Testis (tissue), 3 donors: ENCODE results near the gene CFAP221. TPM values are rescaled to one million over a fixed set of nuclear protein-coding genes. Genes with fewer than 3 reads are reported as not detected.

ENCODE experiments used
- DNase-seq: peaks from one replicate; pipeline ENCODE4 v3.0.0-alpha.2; 2019
- H3K27ac ChIP-seq, 2 donors: fragments of 200-600 bp; sonication (generic); one replicate each; pipeline ENCODE4 v1.5.1; 2019
- H3K27me3 ChIP-seq: fragments of 200-600 bp; sonication (generic); one replicate; pipeline ENCODE4 v1.5.1; 2019
- H3K36me3 ChIP-seq: fragments of 200-600 bp; sonication (generic); one replicate; pipeline ENCODE4 v1.5.1; 2017; ENCODE audit warnings: low read depth; ENCODE audit errors: missing control alignments
- H3K4me1 ChIP-seq: fragments of 200-600 bp; sonication (generic); one replicate; pipeline ENCODE4 v1.5.1; 2019
- H3K4me3 ChIP-seq, 2 donors: fragments of 200-600 bp; sonication (generic); one replicate each; pipeline ENCODE4 v1.5.1; 2017 to 2019
- H3K9me3 ChIP-seq: fragments of 200-600 bp; sonication (generic); one replicate; pipeline ENCODE4 v1.5.1; 2017
- CTCF ChIP-seq, 3 experiments: fragments of 450-650 bp in 2 of 3; fragments of 200-600 bp in 1 of 3; sonication (generic) in 1 of 3; IDR thresholded peaks; one replicate each; pipeline ENCODE4 v1.5.1; 2016 to 2019; ENCODE audit warnings: antibody characterized with exemption in 3 of 3, mild to moderate bottlenecking in 2 of 3, moderate library complexity in 1 of 3
- POLR2A ChIP-seq: fragments of 450-650 bp; IDR thresholded peaks from one replicate; pipeline ENCODE4 v1.6.1; 2017; ENCODE audit warnings: antibody characterized with exemption, mild to moderate bottlenecking, moderate library complexity
- WGBS, 2 donors: methylation state at CpG; one replicate each; pipeline ENCODE4 v1.1.5; 2018; 5-methylcytosine and 5-hydroxymethylcytosine counted together
- intact Hi-C: fragments of 100-400 bp; cut with DNase I; formaldehyde crosslinking; loops from one replicate; pipeline ENCODE4 v1.15.1; 2023; ENCODE audit warnings: low total_unique reads
- polyA plus RNA-seq: library from polyadenylated mRNA; stranded (reverse); fragments of 350-450 nt; fragmentation: Illumina TruSeq; extraction: RNeasy Lipid Tissue Mini Kit (QIAGEN cat#74804); gene quantifications from one replicate; pipeline ENCODE4 v1.2.3, GENCODE V29; 2014; ENCODE audit warnings: low read depth, low replicate concordance; ENCODE audit not compliant: insufficient read depth
- total RNA-seq, 2 donors: library from RNA; depleted of rRNA; stranded (reverse); fragments of >200 nt; gene quantifications; one replicate each; pipeline ENCODE4 v1.2.3, GENCODE V29; 2016

The CFAP221 gene
- total and polyA plus RNA-seq, 3 donors from 2014 or later, result 28.2 to 91.2 (median 62.4) TPM

DNA sequence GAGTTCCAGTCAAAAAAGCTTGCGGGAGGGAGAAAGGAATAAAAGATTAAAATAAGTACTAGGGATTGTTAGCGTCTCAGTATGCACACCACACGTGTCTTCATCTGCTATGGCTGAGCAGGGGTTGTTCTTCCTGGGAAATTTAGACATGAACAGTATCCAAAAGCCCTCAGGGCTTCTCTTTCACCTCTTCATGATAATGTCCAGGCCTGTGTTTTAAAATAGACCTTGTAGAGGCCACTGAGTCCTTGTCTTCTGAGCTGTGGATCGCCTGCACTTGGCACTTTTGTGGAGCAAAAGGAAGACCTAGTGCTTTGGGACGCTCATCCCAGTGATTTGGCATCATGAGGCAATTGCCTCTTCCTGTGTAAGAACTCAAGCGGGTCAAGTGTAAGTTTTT, 52.4 kb downstream of the CFAP221 start:
- H3K4me3 ChIP-seq, result no peak overlapping the region
- intact Hi-C loops, result no loop called here
- no peaks in the 10 kb centered on the region for H3K27me3 ChIP-seq
- no peak overlapping the region for H3K27ac ChIP-seq
- 63 to 70% methylated on average over 6 of the region's 6 CpGs for whole genome bisulfite sequencing, 2 donors
- no peak for DNase-seq
- TF ChIP-seq CTCF (IDR thresholded peaks at IDR 0.05) (no peak), POLR2A (no peak)
- peaks cover 12% of the 10 kb centered on the region for H3K4me1 ChIP-seq
- no peaks in the 10 kb centered on the region for H3K9me3 ChIP-seq
- H3K36me3 ChIP-seq, result no peaks in the 10 kb centered on the region

DNA sequence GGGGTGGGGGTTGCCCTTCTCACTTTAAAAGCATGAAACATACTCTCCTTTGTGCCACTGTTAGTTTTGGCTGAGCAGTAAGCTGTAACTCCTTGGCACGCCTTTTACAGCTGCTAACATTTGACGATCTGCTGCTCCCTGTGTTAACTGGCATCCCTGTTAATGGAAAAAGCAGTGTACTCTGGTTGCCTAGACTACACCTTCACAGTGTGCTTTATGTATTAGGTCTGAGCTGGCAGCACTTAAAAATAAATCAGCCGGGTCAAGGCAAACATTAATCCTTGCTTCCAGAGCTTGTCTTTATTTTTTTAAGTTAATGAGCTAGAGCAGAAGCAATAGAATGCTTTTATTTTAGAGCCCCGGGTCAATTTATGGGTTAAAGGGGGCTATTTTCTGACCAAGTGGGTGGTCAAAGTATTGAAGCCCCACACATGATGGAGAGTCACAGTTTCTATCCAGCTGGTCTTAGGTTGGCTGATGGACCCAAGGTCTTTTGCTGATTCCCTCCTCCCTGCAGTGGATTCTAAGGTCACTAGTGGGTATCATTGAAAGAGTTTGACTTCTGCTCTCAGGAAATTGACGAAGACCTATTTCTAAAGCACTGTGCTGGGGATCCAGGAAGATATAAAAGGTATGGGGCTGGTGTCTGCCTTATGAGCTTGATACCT, 54.5 kb downstream of the CFAP221 start:
- TF ChIP-seq POLR2A (no peak), CTCF (IDR thresholded peaks at IDR 0.05) (no peak)
- peaks cover 12% of the 10 kb centered on the region for H3K4me1 ChIP-seq
- no peak overlapping the region for H3K27ac ChIP-seq
- no peaks in the 10 kb centered on the region for H3K27me3 ChIP-seq
- 50 to 63% methylated on average over 5 of the region's 5 CpGs for WGBS, 2 donors
- H3K9me3 ChIP-seq, result no peaks in the 10 kb centered on the region
- intact Hi-C loops, result no loop called here
- no peaks in the 10 kb centered on the region for H3K36me3 ChIP-seq
- H3K4me3 ChIP-seq, result no peak overlapping the region
- DNase-seq, result no peak

GRCh38 chr2:119599384-119599783, 55.1 kb downstream of the CFAP221 start:
- no peaks in the 10 kb centered on the region for H3K36me3 ChIP-seq
- no peaks in the 10 kb centered on the region for H3K27me3 ChIP-seq
- no peak for DNase-seq
- peaks cover 12% of the 10 kb centered on the region for H3K4me1 ChIP-seq
- WGBS, 2 donors, result 67 to 71% methylated on average over 2 of the region's 2 CpGs
- no peaks in the 10 kb centered on the region for H3K9me3 ChIP-seq
- intact Hi-C loops, result no loop called here
- H3K27ac ChIP-seq, result no peak overlapping the region
- H3K4me3 ChIP-seq, result no peak overlapping the region
- TF ChIP-seq POLR2A, result no peak
- TF ChIP-seq CTCF (IDR thresholded peaks at IDR 0.05), result no peak

DNA sequence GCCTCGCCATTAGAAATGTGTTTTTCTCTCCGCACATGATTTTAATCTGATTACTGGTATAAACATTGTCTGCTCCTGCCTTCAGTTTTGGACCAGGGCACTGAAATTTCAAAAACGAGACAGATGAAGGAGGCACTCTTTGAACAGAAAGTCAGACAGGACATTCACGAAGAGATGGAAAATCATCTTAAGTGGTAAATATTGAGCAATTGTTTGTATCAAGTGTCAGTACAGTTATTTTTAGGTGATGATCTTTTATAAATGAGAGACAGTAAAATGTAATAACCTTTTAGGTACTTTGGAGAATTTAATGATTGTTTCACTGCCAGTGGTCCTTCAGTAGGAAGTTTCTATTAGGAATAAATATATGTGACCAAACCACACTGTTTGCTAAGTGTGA, 60.8 kb downstream of the CFAP221 start:
- Histone ChIP-seq H3K9me3 (no peaks in the 10 kb centered on the region), H3K4me3 (no peak overlapping the region), H3K27ac (no peak overlapping the region), H3K4me1 (no peaks in the 10 kb centered on the region), H3K27me3 (no peaks in the 10 kb centered on the region), H3K36me3 (no peaks in the 10 kb centered on the region)
- no peak for DNase-seq
- intact Hi-C loops, result no loop called here
- TF ChIP-seq POLR2A (no peak), CTCF (IDR thresholded peaks at IDR 0.05) (no peak)
- WGBS, 2 donors, result 87 to 93% methylated on average over 4 of the region's 4 CpGs

- Histone ChIP-seq H3K27ac (no peak overlapping the region), H3K36me3 (no peaks in the 10 kb centered on the region), H3K27me3 (no peaks in the 10 kb centered on the region), H3K4me1 (no peaks in the 10 kb centered on the region), H3K4me3 (no peak overlapping the region), H3K9me3 (no peaks in the 10 kb centered on the region)
- WGBS, 2 donors, result 82 to 91% methylated on average over 1 of the region's 1 CpG
- TF ChIP-seq POLR2A (no peak), CTCF (IDR thresholded peaks at IDR 0.05) (no peak)
- intact Hi-C loops, result no loop called here
- DNase-seq, result no peak
Measured at GRCh38 chr2:119606674-119607073, 62.4 kb downstream of the CFAP221 start.
